ENCODE measurements around the gene NUP205. TPM values are rescaled to one million over a fixed set of nuclear protein-coding genes. Genes with fewer than 3 reads are reported as not detected.
A peak's percentile ranks its signal among the peaks of the same experiment; 100 is the strongest.

NUP205 gene
- total and polyA plus RNA-seq, 2 of the 13 experiments (the other 11 are each of a cell fraction or from before 2014, with no cell fraction given), result 46.2 to 87.2 TPM

DNA sequence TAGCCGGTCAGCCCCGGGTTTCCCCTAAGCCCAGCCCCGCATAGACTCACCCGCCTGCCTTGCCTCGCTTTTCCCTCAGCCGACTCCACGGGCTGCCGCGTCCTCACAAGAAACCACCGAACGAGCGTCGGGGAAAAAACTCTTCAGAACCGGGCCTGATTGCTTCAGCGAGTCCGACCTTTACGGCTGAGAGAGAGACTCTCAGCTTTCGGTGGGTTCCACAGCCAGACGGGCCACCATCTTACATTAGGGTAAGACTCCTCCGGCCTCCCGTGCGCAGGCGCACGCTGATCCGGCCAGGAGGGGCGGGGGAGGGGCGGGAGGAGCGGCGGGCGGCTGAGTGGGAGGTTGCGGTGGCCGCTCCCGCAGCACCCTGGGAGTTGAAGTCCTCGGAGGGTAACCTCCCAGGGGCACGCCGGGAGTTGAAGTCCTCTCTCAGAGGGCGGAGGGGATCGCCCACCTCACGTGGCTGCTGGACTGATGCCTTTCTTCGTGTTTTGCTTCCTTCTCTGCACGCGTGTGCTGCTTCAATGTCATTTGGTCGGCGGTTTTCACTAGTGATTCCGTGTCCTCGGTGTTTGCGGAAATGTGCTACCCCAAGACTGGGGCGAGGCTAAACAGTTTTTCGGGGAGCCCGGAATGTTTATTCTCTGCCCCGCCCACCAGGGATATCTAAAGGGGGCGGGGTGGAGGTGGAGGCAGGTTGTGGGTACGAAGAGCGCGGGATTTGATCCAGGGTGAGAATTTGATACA lies 47.7 kb upstream of the NUP205 start, which contains the start of gene CNOT4 (continued):
- TF ChIP-seq ZNF687 (CRISPR knock-in tag; IDR thresholded peaks at IDR 0.05), result peak; percentile 73
- TF ChIP-seq SNAI1 (CRISPR knock-in tag; IDR thresholded peaks at IDR 0.05; ENCODE audit: borderline replicate concordance), result 0 out of 2 replicates have a peak, but pooled peaks have one; percentile 62
- TF ChIP-seq ZNF124 (CRISPR knock-in tag; IDR thresholded peaks at IDR 0.05), result no peak
- no peak for TF ChIP-seq ESRRA (CRISPR knock-in tag; IDR thresholded peaks at IDR 0.05; ENCODE audit: low read depth)
- TF ChIP-seq ZNF547 (CRISPR knock-in tag; IDR thresholded peaks at IDR 0.05), result 0 out of 2 replicates have a peak, but pooled peaks have one; percentile 13
- TF ChIP-seq SP2 (CRISPR knock-in tag; IDR thresholded peaks at IDR 0.05), result no peak; the same call in 1 of the 2 replicates
- 0 out of 2 replicates have a peak, but pooled peaks have one; percentile 1 for TF ChIP-seq STAG1 (CRISPR knock-in tag; IDR thresholded peaks at IDR 0.05)
- TF ChIP-seq ZNF709 (CRISPR knock-in tag; IDR thresholded peaks at IDR 0.05), result no peak
- no peak for TF ChIP-seq ZNF577 (CRISPR knock-in tag; IDR thresholded peaks at IDR 0.05; ENCODE audit: borderline replicate concordance, low read depth)
- no peak for TF ChIP-seq RFX1 (IDR thresholded peaks at IDR 0.05)
- peak; percentile 76 for TF ChIP-seq TAF1 (CRISPR knock-in tag; IDR thresholded peaks at IDR 0.05)
- no peak for TF ChIP-seq ZNF382 (CRISPR knock-in tag; IDR thresholded peaks at IDR 0.05; ENCODE audit: borderline replicate concordance)
- TF ChIP-seq ZNF24 (IDR thresholded peaks at IDR 0.05), result no peak
- TF ChIP-seq TCF12 (IDR thresholded peaks at IDR 0.05), result no peak
- TF ChIP-seq TCF12 (CRISPR knock-in tag; IDR thresholded peaks at IDR 0.05), result no peak
- no peak for TF ChIP-seq SRSF4 (IDR thresholded peaks at IDR 0.05; ENCODE audit: low read depth, low read length, poor library complexity, severe bottlenecking)
- TF ChIP-seq, protein P1, sequence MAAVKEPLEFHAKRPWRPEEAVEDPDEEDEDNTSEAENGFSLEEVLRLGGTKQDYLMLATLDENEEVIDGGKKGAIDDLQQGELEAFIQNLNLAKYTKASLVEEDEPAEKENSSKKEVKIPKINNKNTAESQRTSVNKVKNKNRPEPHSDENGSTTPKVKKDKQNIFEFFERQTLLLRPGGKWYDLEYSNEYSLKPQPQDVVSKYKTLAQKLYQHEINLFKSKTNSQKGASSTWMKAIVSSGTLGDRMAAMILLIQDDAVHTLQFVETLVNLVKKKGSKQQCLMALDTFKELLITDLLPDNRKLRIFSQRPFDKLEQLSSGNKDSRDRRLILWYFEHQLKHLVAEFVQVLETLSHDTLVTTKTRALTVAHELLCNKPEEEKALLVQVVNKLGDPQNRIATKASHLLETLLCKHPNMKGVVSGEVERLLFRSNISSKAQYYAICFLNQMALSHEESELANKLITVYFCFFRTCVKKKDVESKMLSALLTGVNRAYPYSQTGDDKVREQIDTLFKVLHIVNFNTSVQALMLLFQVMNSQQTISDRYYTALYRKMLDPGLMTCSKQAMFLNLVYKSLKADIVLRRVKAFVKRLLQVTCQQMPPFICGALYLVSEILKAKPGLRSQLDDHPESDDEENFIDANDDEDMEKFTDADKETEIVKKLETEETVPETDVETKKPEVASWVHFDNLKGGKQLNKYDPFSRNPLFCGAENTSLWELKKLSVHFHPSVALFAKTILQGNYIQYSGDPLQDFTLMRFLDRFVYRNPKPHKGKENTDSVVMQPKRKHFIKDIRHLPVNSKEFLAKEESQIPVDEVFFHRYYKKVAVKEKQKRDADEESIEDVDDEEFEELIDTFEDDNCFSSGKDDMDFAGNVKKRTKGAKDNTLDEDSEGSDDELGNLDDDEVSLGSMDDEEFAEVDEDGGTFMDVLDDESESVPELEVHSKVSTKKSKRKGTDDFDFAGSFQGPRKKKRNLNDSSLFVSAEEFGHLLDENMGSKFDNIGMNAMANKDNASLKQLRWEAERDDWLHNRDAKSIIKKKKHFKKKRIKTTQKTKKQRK (IDR thresholded peaks at IDR 0.05; ENCODE audit: low read length), result no peak
- no peak for TF ChIP-seq ATAD3A (CRISPR knock-in tag; IDR thresholded peaks at IDR 0.05)
- no peak for TF ChIP-seq ATF5 (CRISPR knock-in tag; IDR thresholded peaks at IDR 0.05; ENCODE audit: low read depth)
- peak; percentile 52; the same call in 1 of the 2 replicates for TF ChIP-seq ZNF101 (CRISPR knock-in tag; IDR thresholded peaks at IDR 0.05; ENCODE audit: borderline replicate concordance, low read depth)
- no peak for TF ChIP-seq SMARCC2 (IDR thresholded peaks at IDR 0.05)
- no peak for TF ChIP-seq KLF13 (CRISPR knock-in tag; IDR thresholded peaks at IDR 0.05)
- no peak for TF ChIP-seq FOXM1 (CRISPR knock-in tag; IDR thresholded peaks at IDR 0.05)
- no peak for TF ChIP-seq NCOR1 (IDR thresholded peaks at IDR 0.05; ENCODE audit: borderline replicate concordance, low read length)

Data from HepG2 (cell line).